ENCODE data around the gene EID3. TPM values are rescaled to one million over a fixed set of nuclear protein-coding genes. Genes with fewer than 3 reads are reported as not detected.
A peak's percentile ranks its signal among the peaks of the same experiment; 100 is the strongest.

EID3 gene
- total and polyA plus RNA-seq, 2 of the 8 experiments (the other 6 are each of a cell fraction or from before 2014, with no cell fraction given) = 1.2 to 2.8 TPM

DNA sequence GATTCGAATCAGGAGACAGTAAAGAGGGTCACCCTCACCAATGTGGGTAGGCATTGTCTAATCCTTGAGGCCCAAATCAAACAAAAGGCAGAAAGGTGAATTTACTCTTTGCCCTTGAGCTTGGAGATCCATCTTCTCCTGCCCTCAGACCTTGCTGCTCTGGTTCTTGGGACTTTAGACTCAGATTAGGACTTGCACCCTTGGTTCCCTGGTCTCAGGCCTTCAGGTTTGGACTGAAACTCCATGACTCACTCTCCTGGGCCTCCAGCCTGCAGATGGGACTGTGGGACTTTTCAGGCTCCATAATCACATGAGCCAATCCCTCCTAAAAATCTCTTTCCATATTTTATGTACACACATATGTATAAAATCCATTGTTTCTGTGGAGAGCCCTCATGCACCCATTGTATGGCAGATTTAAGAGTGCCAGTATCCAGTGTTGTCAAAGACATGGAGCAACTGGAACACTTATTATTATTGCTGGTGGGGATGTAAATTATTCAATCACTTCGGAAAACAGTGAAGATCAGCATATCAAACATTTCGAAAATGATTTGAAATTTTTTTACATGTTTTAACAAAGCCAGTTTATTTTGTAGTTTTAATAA, 48.7 kb downstream of the EID3 start:
- FAIRE-seq (no peak), DNase-seq (ENCODE audit: low read depth in 1 of 2, low spot score in 2 of 2) (peak in 1 of 2 experiments; percentile 29)
- no peak overlapping the region for H4K5ac ChIP-seq (ENCODE audit: insufficient read length, low read depth, low read length)
- H3K27me3 ChIP-seq (replicated peaks in 1 of 4; ENCODE audit: control insufficient read depth in 3 of 4, extremely low read depth in 1 of 4, insufficient read depth in 3 of 4, low read length in 3 of 4) = no peaks in the 10 kb centered on the region
- H3K79me1 ChIP-seq (ENCODE audit: low read depth, low read length) = no peaks in the 10 kb centered on the region; the same call in 1 of the 2 replicates
- no peak overlapping the region for H3K4me3 ChIP-seq (ENCODE audit: extremely low read depth in 1 of 4, insufficient read depth in 2 of 4, low read depth in 3 of 4, low read length in 4 of 4)
- H3K79me2 ChIP-seq (ENCODE audit: control insufficient read depth in 1 of 2, insufficient read depth in 2 of 2, low read length in 2 of 2) = 0 out of 4 replicates have a peak, but pooled peaks cover 0 to 3% of the 10 kb centered on the region in 2 experiments
- no peak overlapping the region for H3K23ac ChIP-seq (ENCODE audit: insufficient read length)
- no peak overlapping the region for H4K8ac ChIP-seq (ENCODE audit: extremely low read depth, insufficient read depth, low read length)
- H2BK12ac ChIP-seq (ENCODE audit: low read depth, low read length) = no peak overlapping the region
- H3K4ac ChIP-seq (replicated peaks; ENCODE audit: insufficient read length, low read depth, low read length) = no peak overlapping the region
- WGBS, 2 experiments (ENCODE audit: extremely low coverage in 1 of 2, insufficient coverage in 1 of 2, insufficient read length in 1 of 2, insufficient replicate concordance in 2 of 2, low coverage in 1 of 2, low lambda C conversion rate in 2 of 2, missing lambda C conversion rate in 1 of 2) = 90% methylated on average over 3 of the region's 3 CpGs; no CpG with 5 or more reads in 1 of the 2 experiments
- no peak overlapping the region for H3K56ac ChIP-seq (replicated peaks; ENCODE audit: insufficient read length, low read depth, low read length)
- H2AFZ ChIP-seq (ENCODE audit: low read length) = no peak overlapping the region
- H3K14ac ChIP-seq (ENCODE audit: insufficient read length) = no peak overlapping the region
- H3K27ac ChIP-seq (ENCODE audit: low read depth, low read length) = no peak overlapping the region
- peaks cover 0 to 7% of the 10 kb centered on the region in 2 experiments for H4K20me1 ChIP-seq (replicated peaks in 1 of 2; ENCODE audit: control insufficient read depth in 1 of 2, insufficient read depth in 2 of 2, low read length in 2 of 2)
- no peak overlapping the region for H2BK15ac ChIP-seq (ENCODE audit: low read length)
- ChIA-PET POLR2A (ENCODE audit: partially characterized antibody) (interaction anchor here (0.6 to 3.8 kb wide), 5 partner anchors 10 to 354 kb away, joined by 3 to 10 read pairs (median 6); partner anchors contain the start of genes EID3 and NFYB), CTCF (ENCODE audit: partially characterized antibody) (interaction anchor here (0.9 to 1.8 kb wide), 4 partner anchors 8 to 701 kb away, joined by 3 to 4 read pairs (median 3); no protein-coding TSS in a partner anchor)
- H2BK5ac ChIP-seq (ENCODE audit: low read depth, low read length) = peak overlapping the region; percentile 9
- H3K9ac ChIP-seq (replicated peaks in 1 of 4; ENCODE audit: extremely low read depth in 1 of 4, low read depth in 3 of 4, low read length in 3 of 4) = no peak overlapping the region
- no peak overlapping the region for H2BK20ac ChIP-seq (ENCODE audit: low read length)
- no peaks in the 10 kb centered on the region for H3K23me2 ChIP-seq (ENCODE audit: low read depth, low read length)
- TF ChIP-seq RBBP5 (IDR thresholded peaks at IDR 0.05; ENCODE audit: borderline replicate concordance, low read depth, low read length) (no peak), TEAD4 (IDR thresholded peaks at IDR 0.05; ENCODE audit: low read depth, low read length) (no peak)
- peak overlapping the region; percentile 72 for H4K91ac ChIP-seq (replicated peaks; ENCODE audit: insufficient read length, low read length)
- H2BK120ac ChIP-seq (replicated peaks; ENCODE audit: low read depth, low read length) = peak overlapping the region; percentile 73
- peak overlapping the region; percentile 26; the same call in 1 of the 2 replicates for H3K18ac ChIP-seq (ENCODE audit: extremely low read depth, low read length)
- H3K36me3 ChIP-seq (ENCODE audit: control insufficient read depth in 2 of 4, insufficient read depth in 4 of 4, low read length in 3 of 4) = peaks cover 9 to 27% (median 10%) of the 10 kb centered on the region in 4 experiments
- 0 out of 2 replicates have a peak overlapping the region, but pooled peaks have one; percentile 5 for H2AK5ac ChIP-seq (ENCODE audit: low read depth, low read length)
- peaks cover 0 to 8% (median 6%) of the 10 kb centered on the region in 4 experiments; a peak in 5 of 7 replicates for H3K4me1 ChIP-seq (replicated peaks in 1 of 4; ENCODE audit: control insufficient read depth in 3 of 4, insufficient read depth in 4 of 4, low read length in 3 of 4)
- H3K9me3 ChIP-seq (ENCODE audit: insufficient read depth in 2 of 2, low read depth in 1 of 2, low read length in 1 of 2) = no peaks in the 10 kb centered on the region
- H3K4me2 ChIP-seq (ENCODE audit: insufficient read depth in 1 of 2, low read depth in 2 of 2, low read length in 2 of 2) = no peak overlapping the region
